VCaP (cell line): ENCODE data around the gene EMP2.

ENCODE experiments used
- H3K27ac ChIP-seq: fragments of 450-650 bp; 2 replicates; pipeline ENCODE4 v1.5.1; 2017
- CTCF ChIP-seq: fragments of 450-650 bp; conservative IDR thresholded peaks from 2 replicates; pipeline ENCODE4 v1.5.1; 2017; ENCODE audit warnings: mild to moderate bottlenecking, moderate library complexity

The EMP2 gene

GRCh38 chr16:10613785-10614485 lies 33.5 kb upstream of the EMP2 start:
- H3K27ac ChIP-seq: no peak overlapping the region
- TF ChIP-seq CTCF: no peak

- TF ChIP-seq CTCF: no peak
These were observed 32.3 kb upstream of the EMP2 start for GRCh38 chr16:10612649-10613179.

GRCh38 chr16:10611825-10612342 lies 31.5 kb upstream of the EMP2 start:
- no peak overlapping the region for H3K27ac ChIP-seq
- TF ChIP-seq CTCF: no peak

More at GRCh38 chr16:10612649-10613179, 32.3 kb upstream of the EMP2 start:
- no peak overlapping the region for H3K27ac ChIP-seq

GRCh38 chr16:10610499-10611184 lies 30.2 kb upstream of the EMP2 start:
- no peak overlapping the region for H3K27ac ChIP-seq

GRCh38 chr16:10609402-10609774 lies 29.0 kb upstream of the EMP2 start:
- TF ChIP-seq CTCF: no peak
- H3K27ac ChIP-seq: no peak overlapping the region

More at GRCh38 chr16:10610499-10611184, 30.2 kb upstream of the EMP2 start:
- TF ChIP-seq CTCF: no peak

- no peak overlapping the region for H3K27ac ChIP-seq
- TF ChIP-seq CTCF: no peak
These were observed 28.4 kb upstream of the EMP2 start for GRCh38 chr16:10608687-10609401.

GRCh38 chr16:10607157-10607556 lies 26.8 kb upstream of the EMP2 start:
- TF ChIP-seq CTCF: no peak

More at GRCh38 chr16:10607157-10607556, 26.8 kb upstream of the EMP2 start:
- H3K27ac ChIP-seq: no peak overlapping the region
